ENCODE data around the gene FBP1. TPM values are rescaled to one million over a fixed set of nuclear protein-coding genes. Genes with fewer than 3 reads are reported as not detected.

Gene FBP1
- not detected for polyA plus RNA-seq (2012; ENCODE audit: insufficient read length, low read depth)

DNA sequence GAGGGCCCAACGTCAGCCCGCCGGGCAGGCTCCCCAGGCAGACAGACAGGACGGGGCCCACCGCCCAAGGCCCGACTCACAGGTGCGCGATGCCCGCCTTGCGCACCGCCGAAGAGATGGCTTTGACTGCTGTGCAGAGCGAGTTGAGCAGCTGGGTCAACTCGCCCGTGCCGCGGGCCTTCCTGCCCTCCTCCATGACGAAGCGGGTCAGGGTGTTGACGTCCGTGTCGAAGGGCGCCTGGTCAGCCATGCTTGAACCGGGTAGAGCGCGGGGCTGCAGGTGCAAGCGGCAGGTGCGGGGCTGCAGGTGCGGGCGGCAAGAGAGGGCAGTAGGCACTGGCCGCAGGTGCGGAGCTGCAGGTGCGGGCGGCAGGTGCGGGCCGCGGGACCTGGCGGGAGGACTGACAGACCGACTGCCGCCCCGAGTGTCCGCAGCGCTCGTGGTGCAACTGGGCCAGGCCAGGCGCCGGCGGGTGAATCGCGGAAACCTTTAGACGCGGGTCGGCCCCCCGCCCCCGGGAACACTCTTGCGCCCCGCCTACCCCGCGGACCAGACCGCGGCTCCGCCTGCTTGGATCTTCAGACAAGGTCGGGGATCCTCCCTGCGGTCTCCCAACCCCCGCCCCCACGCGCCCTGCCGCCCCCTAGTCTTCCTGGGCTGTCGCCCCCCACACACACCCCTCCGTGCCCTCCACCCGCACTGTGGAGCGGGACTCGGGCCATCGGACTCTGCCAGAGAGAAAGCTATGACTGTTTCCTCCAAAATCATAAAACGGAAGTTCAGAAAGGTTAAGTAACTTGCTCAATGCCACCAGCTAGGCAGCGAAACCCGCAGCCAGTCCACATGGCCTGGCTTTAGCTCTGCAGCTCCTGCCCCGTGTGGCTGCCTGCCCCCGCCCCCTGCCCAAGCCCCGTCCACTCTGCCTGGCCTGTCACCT lies at the start of gene FBP1:
Gene FBP1 (minus strand): TSS at position 458 of the 938 bp plus-strand sequence. CDS start 208 bp downstream, at position 250.
- TF ChIP-seq, protein P1, sequence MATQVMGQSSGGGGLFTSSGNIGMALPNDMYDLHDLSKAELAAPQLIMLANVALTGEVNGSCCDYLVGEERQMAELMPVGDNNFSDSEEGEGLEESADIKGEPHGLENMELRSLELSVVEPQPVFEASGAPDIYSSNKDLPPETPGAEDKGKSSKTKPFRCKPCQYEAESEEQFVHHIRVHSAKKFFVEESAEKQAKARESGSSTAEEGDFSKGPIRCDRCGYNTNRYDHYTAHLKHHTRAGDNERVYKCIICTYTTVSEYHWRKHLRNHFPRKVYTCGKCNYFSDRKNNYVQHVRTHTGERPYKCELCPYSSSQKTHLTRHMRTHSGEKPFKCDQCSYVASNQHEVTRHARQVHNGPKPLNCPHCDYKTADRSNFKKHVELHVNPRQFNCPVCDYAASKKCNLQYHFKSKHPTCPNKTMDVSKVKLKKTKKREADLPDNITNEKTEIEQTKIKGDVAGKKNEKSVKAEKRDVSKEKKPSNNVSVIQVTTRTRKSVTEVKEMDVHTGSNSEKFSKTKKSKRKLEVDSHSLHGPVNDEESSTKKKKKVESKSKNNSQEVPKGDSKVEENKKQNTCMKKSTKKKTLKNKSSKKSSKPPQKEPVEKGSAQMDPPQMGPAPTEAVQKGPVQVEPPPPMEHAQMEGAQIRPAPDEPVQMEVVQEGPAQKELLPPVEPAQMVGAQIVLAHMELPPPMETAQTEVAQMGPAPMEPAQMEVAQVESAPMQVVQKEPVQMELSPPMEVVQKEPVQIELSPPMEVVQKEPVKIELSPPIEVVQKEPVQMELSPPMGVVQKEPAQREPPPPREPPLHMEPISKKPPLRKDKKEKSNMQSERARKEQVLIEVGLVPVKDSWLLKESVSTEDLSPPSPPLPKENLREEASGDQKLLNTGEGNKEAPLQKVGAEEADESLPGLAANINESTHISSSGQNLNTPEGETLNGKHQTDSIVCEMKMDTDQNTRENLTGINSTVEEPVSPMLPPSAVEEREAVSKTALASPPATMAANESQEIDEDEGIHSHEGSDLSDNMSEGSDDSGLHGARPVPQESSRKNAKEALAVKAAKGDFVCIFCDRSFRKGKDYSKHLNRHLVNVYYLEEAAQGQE (IDR thresholded peaks at IDR 0.05; ENCODE audit: insufficient read depth in 1 of 2, low read depth in 2 of 2, low read length in 2 of 2): no peak
- no peak for TF ChIP-seq TAF1 (IDR thresholded peaks at IDR 0.05; ENCODE audit: borderline replicate concordance, insufficient read depth, low read length)
- TF ChIP-seq FOXP2 (optimal IDR thresholded peaks at IDR 0.05; ENCODE audit: borderline replicate concordance, extremely low read depth, extremely low read length, insufficient read depth): no peak
- TF ChIP-seq SIN3A (IDR thresholded peaks at IDR 0.05; ENCODE audit: borderline replicate concordance, insufficient read depth, low read length): no peak
- TF ChIP-seq POLR2AphosphoS5 (IDR thresholded peaks at IDR 0.05; ENCODE audit: low read depth, low read length): no peak

GRCh38 chr9:94687451-94687850 lies 48.1 kb upstream of the FBP1 start:
- TF ChIP-seq, protein P1 (IDR thresholded peaks at IDR 0.05; ENCODE audit: insufficient read depth in 1 of 2, low read depth in 2 of 2, low read length in 2 of 2): no peak
- TF ChIP-seq TAF1 (IDR thresholded peaks at IDR 0.05; ENCODE audit: borderline replicate concordance, insufficient read depth, low read length) (no peak), POLR2AphosphoS5 (IDR thresholded peaks at IDR 0.05; ENCODE audit: low read depth, low read length) (no peak), FOXP2 (optimal IDR thresholded peaks at IDR 0.05; ENCODE audit: borderline replicate concordance, extremely low read depth, extremely low read length, insufficient read depth) (no peak), SIN3A (IDR thresholded peaks at IDR 0.05; ENCODE audit: borderline replicate concordance, insufficient read depth, low read length) (no peak)

DNA sequence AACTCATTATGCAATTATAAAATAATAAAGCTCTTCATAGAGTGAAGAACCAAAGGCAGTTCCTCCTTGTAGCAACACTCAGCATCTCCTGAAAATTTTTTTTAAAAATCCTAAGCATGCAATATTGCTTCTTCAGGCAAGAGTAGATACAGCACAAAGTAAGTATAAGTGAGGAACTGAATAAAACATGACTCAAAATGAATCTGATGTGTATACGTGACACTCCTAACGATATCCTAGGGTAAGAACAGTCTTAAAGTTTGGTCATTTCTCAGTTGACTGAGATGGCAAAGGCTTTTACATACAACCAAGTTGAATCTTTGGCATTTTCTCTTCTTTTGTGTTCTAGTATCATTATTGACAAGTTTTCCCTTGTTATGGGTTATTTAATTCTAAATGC lies 46.0 kb upstream of the FBP1 start:
- no peak for TF ChIP-seq FOXP2 (optimal IDR thresholded peaks at IDR 0.05; ENCODE audit: borderline replicate concordance, extremely low read depth, extremely low read length, insufficient read depth)
- TF ChIP-seq, protein P1 (IDR thresholded peaks at IDR 0.05; ENCODE audit: insufficient read depth in 1 of 2, low read depth in 2 of 2, low read length in 2 of 2): no peak
- no peak for TF ChIP-seq SIN3A (IDR thresholded peaks at IDR 0.05; ENCODE audit: borderline replicate concordance, insufficient read depth, low read length)
- no peak for TF ChIP-seq TAF1 (IDR thresholded peaks at IDR 0.05; ENCODE audit: borderline replicate concordance, insufficient read depth, low read length)
- no peak for TF ChIP-seq POLR2AphosphoS5 (IDR thresholded peaks at IDR 0.05; ENCODE audit: low read depth, low read length)

- no peak for TF ChIP-seq SIN3A (IDR thresholded peaks at IDR 0.05; ENCODE audit: borderline replicate concordance, insufficient read depth, low read length)
- TF ChIP-seq TAF1 (IDR thresholded peaks at IDR 0.05; ENCODE audit: borderline replicate concordance, insufficient read depth, low read length): no peak
- TF ChIP-seq FOXP2 (optimal IDR thresholded peaks at IDR 0.05; ENCODE audit: borderline replicate concordance, extremely low read depth, extremely low read length, insufficient read depth): no peak
- TF ChIP-seq POLR2AphosphoS5 (IDR thresholded peaks at IDR 0.05; ENCODE audit: low read depth, low read length): no peak
- TF ChIP-seq, protein P1 (IDR thresholded peaks at IDR 0.05; ENCODE audit: insufficient read depth in 1 of 2, low read depth in 2 of 2, low read length in 2 of 2): no peak
Observed at GRCh38 chr9:94681508-94681907, 42.2 kb upstream of the FBP1 start.
